Measurements from ENCODE around the gene PSME1.

PSME1 gene

DNA sequence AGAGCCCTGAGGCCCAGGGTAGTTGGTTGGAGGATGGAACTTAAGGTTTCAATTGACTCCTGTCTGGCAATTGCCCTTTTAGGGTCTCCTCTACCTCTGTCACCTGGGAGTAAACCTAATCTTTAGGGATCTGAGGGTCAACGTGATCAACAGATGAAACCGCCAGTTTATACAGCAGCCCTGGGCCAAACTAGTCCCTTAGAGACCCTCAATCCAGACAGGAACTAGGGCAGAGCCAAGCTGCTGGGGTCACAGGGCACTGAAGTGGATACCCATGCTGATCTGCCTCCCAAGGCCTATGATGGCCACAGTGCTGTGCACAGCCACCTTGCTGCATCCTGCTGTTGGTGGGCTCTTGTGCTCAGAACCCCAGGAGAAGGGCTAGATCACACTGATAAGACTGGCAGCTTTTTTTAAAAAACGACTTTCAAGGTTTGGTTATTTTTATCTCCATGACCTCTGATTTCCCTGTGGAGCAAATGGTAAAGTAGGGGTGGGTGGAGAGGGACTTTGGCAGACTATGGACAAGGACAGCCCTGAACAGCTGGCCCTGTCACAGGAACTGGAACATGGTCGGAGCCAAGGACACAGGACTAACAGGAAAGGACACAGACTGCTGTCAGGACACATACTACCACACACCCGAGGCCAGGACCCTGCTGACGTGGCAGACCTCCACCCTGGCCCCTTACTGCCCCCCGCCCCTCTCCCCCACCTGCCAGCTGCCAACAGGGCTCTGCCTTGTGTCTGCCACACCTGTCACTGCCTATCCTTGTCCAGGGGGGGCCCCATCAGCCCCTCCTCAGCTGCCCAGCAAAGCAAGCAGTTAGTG lies 5.1 kb upstream of the PSME1 start:
- no peak for DNase-seq

DNA sequence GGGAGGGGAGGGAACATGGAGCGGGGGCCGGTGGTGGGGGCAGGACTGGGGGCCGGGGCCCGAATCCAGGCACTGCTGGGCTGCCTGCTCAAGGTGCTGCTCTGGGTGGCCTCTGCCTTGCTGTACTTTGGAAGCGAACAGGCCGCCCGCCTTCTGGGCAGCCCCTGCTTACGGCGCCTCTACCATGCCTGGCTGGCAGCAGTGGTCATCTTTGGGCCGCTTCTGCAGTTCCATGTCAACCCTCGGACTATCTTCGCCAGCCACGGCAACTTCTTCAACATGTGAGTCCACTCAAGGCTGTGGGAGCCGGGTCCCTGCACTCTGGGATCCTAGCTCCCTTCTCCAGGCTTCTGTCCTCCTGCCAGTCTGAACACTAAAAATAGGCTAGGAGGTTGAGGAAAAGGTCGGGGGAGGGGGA lies 4.4 kb upstream of the PSME1 start:
- no peak for DNase-seq

DNA sequence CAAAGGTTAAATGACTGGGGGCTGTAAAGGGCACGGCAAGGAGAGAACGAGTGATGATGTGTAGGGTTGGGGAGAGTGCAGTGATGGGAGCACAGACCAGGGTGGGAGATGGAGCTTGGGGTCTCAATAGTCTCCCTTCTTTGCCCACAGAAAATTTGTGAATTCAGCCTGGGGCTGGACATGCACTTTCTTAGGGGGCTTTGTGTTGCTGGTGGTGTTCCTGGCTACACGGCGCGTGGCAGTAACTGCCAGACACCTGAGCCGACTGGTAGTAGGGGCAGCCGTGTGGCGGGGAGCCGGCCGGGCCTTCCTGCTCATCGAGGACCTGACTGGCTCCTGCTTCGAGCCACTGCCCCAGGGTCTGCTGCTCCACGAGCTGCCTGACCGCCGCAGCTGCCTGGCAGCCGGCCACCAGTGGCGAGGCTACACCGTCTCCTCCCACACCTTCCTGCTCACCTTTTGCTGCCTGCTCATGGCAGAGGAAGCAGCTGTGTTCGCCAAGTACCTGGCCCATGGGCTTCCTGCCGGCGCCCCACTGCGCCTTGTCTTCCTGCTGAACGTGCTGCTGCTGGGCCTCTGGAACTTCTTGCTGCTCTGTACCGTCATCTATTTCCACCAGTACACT lies 3.8 kb upstream of the PSME1 start:
- DNase-seq: no peak

DNA sequence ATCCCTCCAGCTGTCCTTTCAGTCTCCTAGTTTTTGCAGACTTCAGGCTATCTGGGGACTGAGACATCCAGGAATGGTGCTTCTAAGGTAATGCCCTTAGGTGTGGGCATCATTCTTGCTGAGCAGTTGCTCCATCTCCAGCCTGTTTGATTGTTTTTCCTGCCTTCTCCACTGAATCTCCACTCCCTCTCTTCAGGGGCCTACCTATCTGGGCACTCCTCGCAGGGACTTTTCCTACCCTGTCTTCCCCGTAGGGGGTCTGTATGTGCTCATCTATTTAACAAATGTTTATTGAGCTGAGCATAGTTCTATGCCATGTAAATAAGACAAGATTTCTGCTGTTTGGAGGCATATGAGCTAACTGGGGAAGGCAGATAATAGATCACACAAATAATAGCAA lies 3.0 kb upstream of the PSME1 start:
- DNase-seq: no peak

DNA sequence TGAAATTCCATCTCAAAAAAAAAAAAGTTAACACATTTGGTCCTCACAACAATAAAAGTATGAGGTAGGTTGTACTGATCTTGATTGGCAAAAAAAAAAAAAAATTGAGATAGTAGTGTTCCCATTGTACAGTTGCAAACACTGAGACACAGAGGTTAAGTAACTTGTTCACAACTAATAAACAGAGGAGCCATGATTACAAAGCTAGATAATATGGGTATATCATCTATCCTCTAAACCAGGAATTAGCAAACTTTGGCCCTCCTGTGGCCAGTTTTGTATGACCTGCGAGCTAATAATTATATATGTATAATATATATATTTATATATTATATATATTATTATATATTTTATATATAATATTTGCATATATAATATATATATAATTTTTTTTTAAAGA lies 2.3 kb upstream of the PSME1 start:
- no peak for DNase-seq

DNA sequence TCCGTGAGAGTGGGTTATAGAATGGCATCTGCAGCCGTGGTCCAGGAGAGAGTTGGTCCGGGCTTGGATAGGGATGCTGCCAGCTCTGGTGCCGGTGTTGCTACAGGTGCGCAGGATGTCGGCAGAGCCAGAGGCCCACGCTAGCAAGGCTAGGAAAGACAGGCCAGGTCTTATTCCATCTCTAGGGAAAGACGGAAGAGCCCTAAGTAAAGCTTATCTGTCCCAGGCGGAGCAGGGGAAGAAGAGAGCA lies 485 bp upstream of the PSME1 start:
- DNase-seq: no peak

DNA sequence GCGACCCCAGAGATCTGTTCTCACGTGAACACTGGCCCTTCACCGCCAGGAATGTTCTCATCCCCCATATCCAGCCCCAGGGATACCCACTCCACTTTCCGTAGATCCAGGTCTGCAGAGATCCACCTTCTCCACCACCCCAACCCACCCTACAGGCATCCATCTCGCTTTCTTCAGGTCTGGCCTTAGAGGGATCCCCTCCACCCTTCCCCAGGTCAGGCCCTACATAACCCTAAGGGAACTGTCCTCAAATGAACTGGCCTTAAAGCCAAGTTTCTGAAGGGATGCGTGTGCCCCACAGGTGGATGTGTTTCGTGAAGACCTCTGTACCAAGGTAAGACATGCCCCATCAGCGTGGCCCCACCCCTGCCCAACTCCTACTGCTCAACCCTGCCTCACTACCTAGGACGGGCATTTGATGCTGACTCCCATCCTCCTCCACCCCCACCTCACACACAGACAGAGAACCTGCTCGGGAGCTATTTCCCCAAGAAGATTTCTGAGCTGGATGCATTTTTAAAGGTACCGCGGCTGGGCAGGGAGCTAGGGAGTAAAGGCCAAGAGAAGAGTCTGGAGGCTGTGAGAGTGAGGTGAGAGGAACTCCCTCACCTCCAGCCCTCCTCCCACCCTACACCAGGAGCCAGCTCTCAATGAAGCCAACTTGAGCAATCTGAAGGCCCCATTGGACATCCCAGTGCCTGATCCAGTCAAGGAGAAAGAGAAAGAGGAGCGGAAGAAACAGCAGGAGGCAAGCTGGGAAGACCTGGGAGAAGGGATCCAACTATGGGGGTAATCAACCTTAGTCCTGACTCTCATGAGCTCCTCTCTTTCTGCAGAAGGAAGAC lies 912 bp downstream of the PSME1 start:
- no peak for DNase-seq

DNA sequence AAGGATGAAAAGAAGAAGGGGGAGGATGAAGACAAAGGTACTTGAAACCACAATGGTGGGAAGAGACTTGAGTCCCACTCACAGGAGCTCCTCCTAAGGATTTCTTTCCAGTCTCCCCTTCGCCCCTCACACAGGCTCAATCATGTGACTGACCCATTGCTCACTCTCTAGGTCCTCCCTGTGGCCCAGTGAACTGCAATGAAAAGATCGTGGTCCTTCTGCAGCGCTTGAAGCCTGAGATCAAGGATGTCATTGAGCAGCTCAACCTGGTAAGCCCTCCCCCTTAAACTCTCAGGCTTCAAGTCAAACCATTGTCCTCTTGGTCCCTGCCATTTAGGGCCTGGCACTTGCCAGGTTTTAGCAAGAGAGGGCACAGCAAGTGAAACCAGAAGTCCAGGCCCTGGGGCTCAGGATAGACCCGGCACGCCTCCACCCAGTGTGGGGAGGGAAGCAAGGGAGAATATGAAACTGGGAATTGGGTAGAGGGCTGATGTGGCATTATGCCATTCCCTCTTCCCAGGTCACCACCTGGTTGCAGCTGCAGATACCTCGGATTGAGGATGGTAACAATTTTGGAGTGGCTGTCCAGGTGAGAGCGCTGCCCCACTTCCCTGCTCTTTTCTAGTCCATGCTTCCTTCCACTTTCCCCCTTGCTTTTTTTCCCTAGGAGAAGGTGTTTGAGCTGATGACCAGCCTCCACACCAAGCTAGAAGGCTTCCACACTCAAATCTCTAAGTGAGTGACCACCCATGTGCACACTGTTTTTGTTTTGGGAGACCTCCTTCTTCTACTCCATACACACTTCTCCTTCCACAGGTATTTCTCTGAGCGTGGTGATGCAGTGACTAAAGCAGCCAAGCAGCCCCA lies 1.8 kb downstream of the PSME1 start:
- no peak for DNase-seq

DNA sequence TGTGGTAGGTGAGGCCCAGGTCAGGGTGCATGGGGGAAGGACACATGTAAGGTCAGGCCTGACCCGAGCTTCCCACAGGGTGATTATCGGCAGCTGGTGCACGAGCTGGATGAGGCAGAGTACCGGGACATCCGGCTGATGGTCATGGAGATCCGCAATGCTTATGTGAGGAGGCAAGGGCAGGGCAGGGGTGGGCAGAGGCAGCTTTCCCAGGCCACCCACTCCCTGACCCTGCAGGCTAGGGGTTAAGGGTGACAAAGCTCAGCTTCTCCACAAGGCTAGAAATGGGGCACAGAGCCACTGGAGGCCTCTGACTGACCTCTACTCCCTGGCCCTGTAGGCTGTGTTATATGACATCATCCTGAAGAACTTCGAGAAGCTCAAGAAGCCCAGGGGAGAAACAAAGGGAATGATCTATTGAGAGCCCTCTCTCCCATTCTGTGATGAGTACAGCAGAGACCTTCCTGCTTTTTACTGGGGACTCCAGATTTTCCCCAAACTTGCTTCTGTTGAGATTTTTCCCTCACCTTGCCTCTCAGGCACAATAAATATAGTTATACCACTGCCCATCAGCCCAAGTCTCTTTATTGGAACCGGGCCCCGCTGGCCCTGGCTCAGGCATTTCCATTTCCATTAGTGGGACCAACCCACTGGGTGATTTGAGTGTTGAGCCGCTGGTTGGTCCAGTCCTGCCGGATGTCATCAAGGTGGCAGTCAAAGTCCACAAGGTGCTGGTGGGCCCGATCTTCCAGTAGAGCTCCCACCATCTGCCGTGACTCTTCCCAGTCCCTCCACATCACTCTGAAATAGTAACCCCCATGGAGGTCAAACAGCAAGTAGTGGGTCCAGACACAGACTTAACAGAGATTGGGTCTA lies 2.6 kb downstream of the PSME1 start:
- DNase-seq: no peak

DNA sequence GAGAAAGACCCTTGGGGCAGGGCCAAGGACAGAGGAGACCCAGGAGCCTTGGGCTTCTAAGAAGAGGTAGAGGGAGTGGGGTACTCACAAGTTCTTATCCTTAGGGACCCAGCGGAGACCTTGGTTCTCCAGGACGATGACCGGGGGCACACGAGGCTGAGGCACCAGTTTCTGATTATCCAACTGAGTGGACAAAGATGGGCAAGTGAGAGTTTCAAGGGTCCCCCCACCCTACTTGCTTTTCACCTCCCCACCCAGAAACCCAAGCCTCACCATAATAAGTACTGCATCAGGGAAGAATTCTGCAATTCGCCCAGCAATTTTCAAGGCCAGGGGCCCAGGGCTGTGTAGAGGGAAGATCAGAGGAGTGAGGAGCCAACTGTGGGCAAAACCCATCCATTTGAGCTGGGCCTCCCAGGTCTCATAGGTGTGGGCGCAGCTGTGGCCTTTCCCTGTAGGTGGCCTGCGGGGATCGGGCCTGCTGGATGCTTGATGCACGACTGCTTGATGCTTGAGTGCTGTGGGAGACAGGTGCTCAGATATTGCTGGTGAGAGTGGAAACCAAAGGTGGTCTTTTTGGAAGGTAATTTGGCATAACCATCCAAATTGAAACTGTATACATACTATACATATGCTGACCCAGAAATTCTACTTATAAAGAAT lies 3.4 kb downstream of the PSME1 start:
- DNase-seq: no peak

DNA sequence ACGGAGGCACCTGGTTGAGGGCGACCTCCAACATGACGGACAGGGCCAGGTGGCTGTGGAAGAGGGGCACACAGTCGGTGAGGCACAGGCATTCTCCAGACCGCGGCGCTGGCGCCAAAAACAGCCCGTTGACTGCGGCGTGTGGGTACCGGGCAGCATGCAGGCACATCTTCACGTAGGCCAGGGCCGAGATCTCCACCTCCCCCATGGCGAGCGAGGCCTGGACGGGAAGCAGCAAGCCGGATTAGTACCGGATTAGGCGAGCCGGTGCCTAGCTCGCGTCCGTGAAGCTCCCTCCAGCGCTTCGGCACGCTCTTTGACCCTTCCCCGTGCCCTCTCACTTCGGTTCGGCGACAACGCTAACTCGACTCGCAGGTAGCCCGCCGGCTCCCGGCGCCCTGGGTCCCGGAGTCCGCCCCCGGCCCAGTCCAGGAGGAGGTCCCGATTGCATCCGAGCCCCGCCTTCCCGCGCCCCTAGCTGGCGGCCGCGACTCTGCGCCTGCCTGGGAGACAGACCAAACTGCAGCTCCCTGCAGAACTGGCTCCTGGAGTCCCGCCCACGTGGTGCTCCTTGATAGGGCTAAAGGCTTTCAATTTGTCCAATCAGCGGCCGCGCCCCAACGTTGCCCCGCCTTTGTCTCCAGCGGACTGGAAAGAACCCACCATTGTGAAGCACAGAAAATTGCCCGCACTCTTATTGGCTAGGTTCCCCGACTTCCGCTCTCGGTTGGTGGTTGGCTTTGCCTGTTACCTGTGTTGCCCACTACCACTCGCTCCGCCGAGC lies 5.3 kb downstream of the PSME1 start, which contains the start of gene EMC9:
Gene EMC9 (minus strand): TSS at position 495 of the 784 bp plus-strand sequence. CDS start 287 bp downstream, at position 208.
- DNase-seq: peak; percentile 98

DNA sequence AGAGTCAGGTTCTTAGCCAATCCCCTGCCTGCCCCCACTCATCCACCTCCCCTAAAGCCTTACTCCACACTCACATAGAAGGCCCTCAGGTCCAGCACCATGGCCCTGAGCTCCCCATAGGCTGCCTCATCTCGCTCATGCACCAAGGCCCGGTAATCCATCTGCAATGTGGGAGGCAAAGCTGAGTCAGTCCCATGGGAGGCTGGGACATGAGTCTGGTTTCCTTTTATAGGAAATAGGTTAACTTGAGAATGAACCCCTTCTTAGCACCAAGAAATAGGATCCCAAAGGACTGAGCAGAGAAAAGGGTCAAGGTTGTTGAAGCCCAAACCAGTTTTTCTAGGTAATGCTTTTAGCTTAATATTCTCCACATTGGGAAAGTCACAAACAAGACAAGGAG lies 7.5 kb downstream of the PSME1 start:
- no peak for DNase-seq

DNA sequence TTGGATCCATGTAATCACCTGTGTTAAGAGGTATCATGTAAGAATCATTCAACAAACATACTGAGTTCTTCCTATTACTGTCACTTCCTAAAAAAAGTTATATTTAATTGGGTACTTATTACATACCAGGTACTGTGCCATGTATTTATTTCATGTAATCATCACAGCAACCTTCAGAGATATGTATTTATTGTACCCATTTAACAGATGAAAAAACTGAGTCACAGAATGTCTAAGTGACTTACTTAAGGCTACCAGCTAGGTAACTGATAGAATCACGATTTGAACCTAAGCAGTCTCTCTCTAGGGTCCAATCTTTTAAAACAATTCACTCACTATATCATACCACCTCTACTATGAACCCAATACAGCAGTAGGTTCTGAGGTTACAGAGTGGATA lies 8.5 kb downstream of the PSME1 start:
- DNase-seq: no peak

DNA sequence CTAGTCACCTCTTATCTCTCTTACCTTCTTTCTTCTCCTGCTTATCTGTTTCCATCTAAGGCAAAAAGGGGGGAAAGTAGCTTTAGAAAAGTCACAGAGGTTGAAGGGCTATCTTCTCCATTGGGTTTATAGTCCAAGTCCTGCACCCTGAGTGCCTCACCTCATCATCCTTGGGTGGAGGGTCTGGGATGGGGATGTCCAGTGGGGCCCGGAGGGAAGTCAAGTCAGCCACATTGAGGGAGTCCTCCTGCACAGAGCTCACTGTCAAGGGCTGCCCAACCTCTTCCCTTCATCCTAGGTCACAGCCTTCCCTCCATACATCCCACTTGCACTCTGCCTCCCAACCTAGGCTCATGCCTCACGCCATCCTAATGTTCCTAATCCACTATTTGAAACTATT lies 9.2 kb downstream of the PSME1 start:
- no peak for DNase-seq

DNA sequence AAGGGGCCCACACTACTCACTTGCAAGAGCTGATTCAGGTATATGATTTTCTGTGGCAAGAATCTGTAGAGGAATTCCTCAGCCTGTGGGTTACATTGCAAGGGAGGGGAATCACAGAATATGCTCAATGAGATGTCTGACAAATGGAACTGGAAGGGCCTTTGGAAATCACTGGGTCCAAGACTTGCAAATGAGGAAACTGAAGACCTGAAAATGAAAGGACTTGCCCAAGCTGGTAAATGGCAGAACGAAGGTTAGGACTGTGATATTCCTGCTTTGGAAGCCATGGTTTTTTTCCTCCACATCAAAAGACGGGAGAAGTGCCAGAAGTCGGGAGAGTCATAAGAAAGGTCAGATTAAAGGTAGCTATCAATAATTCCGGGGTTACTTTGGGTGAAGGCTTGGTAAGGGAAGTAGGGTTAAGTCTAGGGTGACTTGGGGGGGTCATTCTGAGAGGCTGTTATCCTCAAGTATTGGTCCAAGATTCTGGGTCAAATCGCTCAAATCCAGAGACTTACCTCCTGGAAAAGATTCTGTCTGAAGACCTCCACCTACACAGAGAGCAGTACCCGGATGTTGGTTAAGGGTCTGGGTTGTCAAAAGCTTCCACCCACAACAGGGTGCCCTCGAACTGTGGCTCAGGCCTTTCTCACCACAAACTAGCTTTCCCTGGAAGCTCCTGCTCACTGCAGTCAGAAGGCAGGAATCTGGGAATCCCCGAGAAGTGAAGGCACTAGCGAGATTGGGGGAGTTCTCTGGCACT lies 9.9 kb downstream of the PSME1 start:
- DNase-seq: no peak

DNA sequence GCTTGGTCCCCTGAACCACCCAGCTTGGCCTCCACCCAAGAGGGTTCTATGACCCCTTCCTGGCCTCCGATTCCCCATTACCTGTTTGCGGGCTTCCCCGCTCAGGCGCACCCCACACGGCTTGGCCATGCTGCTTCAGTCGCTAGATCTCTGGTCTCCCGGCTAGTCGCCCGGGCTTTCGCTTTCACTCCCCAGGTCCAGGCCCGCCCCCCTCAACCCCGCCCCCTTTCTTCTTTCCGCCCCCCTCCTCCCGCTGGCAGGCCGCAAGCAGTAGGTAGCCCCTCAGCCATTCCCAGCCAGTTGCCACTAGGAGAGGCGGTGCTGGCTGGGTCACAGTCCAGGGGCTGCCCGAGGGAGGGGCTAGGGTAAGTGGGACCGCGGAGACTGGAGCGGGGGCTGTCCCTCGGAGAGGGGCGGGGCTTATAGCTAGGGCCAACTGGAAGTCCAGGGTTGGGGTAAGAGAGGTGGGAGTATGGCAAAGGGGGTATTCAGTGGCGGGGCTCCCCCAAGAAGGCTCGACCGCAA lies 10.5 kb downstream of the PSME1 start, which contains the start of gene PSME2:
Gene PSME2 (minus strand): TSS at position 158 of the 525 bp plus-strand sequence. CDS start 29 bp downstream, at position 129.
- DNase-seq: peak; percentile 74

DNA sequence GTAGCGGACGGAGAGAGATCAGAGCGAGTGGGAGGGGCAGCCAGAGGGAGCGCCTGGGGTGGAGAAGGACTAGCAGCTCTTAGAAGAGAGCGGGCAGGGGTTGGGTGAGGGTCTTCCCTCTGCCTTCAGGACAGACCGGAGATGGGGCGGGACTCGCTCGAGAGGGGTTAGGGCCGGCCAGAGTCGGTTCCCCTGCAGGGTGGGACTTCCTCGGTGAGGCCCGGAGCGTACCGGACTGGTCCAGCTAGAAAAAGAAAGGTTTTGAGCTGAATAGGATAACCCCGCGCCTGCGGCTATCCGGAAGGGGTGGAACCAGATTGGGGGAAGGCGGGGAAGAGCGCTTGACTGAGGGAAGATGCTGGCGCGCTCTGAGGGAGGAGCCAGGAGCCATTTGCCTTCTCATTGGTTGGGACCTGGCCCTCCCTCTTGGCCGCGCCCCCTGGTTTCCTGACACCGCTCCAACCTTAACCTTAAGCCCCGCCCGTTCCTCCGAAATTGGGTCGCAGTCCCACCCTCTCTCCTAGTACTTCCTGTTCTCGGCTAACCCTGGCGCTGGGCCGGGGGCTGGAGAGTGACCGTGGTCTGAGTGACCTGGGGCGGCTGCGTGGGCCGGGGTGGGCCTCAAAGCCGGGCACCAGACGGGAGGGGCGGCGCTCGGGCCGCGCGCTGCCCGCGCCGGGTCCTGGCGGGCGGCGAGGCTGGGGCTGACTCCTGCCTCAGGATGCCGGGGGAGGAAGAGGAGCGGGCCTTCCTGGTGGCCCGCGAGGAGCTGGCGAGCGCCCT lies 11.2 kb downstream of the PSME1 start, which contains the start of gene RNF31:
Gene RNF31 (plus strand): TSS at position 521 of the 783 bp plus-strand sequence. CDS start 201 bp downstream, at position 722.
- DNase-seq: peak; percentile 95

Measured in T-helper 9 cell (primary cell).